K562 (cell line): Measurements from ENCODE around the gene NECAB3. TPM values are rescaled to one million over a fixed set of nuclear protein-coding genes. Genes with fewer than 3 reads are reported as not detected.

Experiments used
- KDM2B ChIP-seq: fragments of 250-450 bp; sonication (Bioruptor Pico); IDR thresholded peaks from 2 replicates; pipeline ENCODE4 v1.8.0; 2021; ENCODE audit warnings: mild to moderate bottlenecking, moderate library complexity
- KLF6 ChIP-seq: fragments of 250-450 bp; sonication (Bioruptor Pico); IDR thresholded peaks from 2 replicates; pipeline ENCODE4 v1.4.0; 2020; ENCODE audit warnings: mild to moderate bottlenecking, moderate library complexity, borderline replicate concordance
- NFIC ChIP-seq: fragments of 450-650 bp; IDR thresholded peaks from 2 replicates; pipeline ENCODE4 v1.6.1; 2017; ENCODE audit warnings: mild to moderate bottlenecking, inconsistent platforms
- POLR2H ChIP-seq: IDR thresholded peaks from 2 replicates; pipeline ENCODE4 v1.6.1; 2016; ENCODE audit warnings: missing genetic modification characterization, low read depth, mild to moderate bottlenecking, control low read depth, missing compliant biosample characterization, moderate library complexity
- RBM34 ChIP-seq: fragments of 200-400 bp; formaldehyde crosslinking; IDR thresholded peaks from 2 replicates; pipeline ENCODE4 v1.6.1; 2018; ENCODE audit warnings: low read length, borderline replicate concordance; ENCODE audit not compliant: insufficient read depth
- SP1 ChIP-seq: sonication (generic); formaldehyde crosslinking; IDR thresholded peaks from 2 replicates; pipeline ENCODE4 v1.8.1; 2022; ENCODE audit warnings: mild to moderate bottlenecking, missing genetic modification reagents
- polyA plus RNA-seq, 8 experiments: library from polyadenylated mRNA; depleted of rRNA in 4 of 8; stranded (reverse) in 5 of 8; unstranded in 3 of 8; fragments of >200 nt; fragmentation: Nextera tagmentation in 2 of 8; fragmentation: Illumina TruSeq in 1 of 8; extraction: Ambion mirVana in 2 of 8; extraction: Trizol in 1 of 8; gene quantifications; 2 replicates each; pipeline versions ENCODE4 v1.2.1 to v1.2.3, GENCODE V29; 2011 to 2014; ENCODE audit warnings: inconsistent platforms in 1 of 8, missing spikeins in 1 of 8
- total RNA-seq, 7 experiments: library from RNA; depleted of rRNA in 6 of 7; stranded (reverse); fragments of >200 nt in 6 of 7; fragmentation: Illumina TruSeq in 2 of 7; extraction: Trizol in 2 of 7; gene quantifications; 2 replicates each; pipeline versions ENCODE4 v1.2.1 to v1.2.3, GENCODE V29; 2011 to 2021; ENCODE audit warnings: low replicate concordance in 1 of 7
- TF ChIP-seq, protein P1 (sequence below), 2 experiments: IDR thresholded peaks; 2 replicates each; pipeline ENCODE4 v1.6.1; 2012; ENCODE audit warnings: improper control_type of control experiment in 2 of 2, low read depth in 2 of 2, low read length in 2 of 2, borderline replicate concordance in 1 of 2
- TF ChIP-seq, protein P2 (sequence below): IDR thresholded peaks from 2 replicates; pipeline ENCODE4 v1.6.1; 2014; ENCODE audit warnings: antibody characterized with exemption

NECAB3 gene
- total and polyA plus RNA-seq, 9 of the 15 experiments (the other 6 are each of a cell fraction or from before 2014, with no cell fraction given) = 0.94 to 63.3 (median 31.5) TPM

DNA sequence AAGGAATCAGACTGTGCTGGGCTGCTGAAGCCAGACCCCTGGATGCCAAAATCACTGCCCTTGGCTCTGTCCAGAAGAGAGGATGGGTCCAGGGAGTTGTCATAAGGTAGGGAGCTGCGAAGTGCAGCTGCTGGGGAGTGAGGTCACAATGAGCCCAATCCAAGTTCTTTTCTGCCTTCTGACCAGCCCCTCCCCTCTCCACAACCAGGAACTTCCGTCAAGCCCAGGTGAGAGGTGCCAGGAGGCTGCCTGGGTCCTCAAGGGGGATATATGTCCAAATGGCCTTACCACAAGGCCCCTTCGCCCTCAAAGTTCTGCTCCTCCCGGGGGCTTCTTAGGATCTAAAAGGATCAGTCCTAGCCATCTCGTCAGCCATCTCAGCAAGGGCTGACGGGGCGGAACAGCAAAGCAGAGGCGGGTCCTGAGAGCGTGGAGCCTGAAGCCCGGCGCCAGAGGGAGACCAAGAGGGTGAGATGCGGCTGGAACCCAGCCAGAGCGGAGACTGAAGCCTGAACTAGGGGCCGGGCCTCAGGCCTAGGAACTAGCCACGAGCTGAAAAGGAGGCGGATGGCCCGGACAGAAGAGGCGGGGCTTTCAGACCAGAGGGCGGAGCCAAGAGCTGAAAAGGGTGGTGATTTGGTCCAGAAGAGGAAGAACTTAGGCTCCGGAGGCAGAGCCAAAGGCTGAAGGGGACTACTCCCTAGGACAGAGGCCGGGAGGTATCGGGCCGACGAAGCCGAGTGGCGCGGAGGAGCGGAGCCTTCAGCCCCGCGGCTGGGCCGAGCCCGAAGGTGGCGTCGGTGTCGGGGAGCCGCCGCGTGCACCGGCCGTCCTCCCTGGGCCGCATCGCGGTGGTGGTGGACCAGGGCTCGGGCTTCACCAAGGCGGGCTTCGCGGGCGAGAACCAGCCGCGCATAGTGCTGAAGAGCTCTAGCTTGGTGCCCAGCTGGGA lies 7.7 kb downstream of the NECAB3 start, which contains the start of gene ACTL10 (continued):
- TF ChIP-seq, protein P1, sequence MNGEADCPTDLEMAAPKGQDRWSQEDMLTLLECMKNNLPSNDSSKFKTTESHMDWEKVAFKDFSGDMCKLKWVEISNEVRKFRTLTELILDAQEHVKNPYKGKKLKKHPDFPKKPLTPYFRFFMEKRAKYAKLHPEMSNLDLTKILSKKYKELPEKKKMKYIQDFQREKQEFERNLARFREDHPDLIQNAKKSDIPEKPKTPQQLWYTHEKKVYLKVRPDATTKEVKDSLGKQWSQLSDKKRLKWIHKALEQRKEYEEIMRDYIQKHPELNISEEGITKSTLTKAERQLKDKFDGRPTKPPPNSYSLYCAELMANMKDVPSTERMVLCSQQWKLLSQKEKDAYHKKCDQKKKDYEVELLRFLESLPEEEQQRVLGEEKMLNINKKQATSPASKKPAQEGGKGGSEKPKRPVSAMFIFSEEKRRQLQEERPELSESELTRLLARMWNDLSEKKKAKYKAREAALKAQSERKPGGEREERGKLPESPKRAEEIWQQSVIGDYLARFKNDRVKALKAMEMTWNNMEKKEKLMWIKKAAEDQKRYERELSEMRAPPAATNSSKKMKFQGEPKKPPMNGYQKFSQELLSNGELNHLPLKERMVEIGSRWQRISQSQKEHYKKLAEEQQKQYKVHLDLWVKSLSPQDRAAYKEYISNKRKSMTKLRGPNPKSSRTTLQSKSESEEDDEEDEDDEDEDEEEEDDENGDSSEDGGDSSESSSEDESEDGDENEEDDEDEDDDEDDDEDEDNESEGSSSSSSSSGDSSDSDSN (IDR thresholded peaks at IDR 0.05; ENCODE audit: borderline replicate concordance in 1 of 2, low read depth in 2 of 2, low read length in 2 of 2) = peak; percentile 64 to 93; a peak in 3 of 4 replicates
- TF ChIP-seq RBM34 = no peak
- peak; percentile 99 for TF ChIP-seq NFIC
- TF ChIP-seq SP1 (CRISPR knock-in tag) = peak; percentile 66; the same call in 1 of the 2 replicates
- TF ChIP-seq, protein P2, sequence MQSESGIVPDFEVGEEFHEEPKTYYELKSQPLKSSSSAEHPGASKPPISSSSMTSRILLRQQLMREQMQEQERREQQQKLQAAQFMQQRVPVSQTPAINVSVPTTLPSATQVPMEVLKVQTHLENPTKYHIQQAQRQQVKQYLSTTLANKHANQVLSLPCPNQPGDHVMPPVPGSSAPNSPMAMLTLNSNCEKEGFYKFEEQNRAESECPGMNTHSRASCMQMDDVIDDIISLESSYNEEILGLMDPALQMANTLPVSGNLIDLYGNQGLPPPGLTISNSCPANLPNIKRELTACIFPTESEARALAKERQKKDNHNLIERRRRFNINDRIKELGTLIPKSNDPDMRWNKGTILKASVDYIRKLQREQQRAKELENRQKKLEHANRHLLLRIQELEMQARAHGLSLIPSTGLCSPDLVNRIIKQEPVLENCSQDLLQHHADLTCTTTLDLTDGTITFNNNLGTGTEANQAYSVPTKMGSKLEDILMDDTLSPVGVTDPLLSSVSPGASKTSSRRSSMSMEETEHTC = no peak
- no peak for TF ChIP-seq KDM2B (CRISPR knock-in tag)
- no peak for TF ChIP-seq POLR2H (tag)
- no peak for TF ChIP-seq KLF6 (CRISPR knock-in tag)
